ENCODE measurements around the gene BICRA. TPM values are rescaled to one million over a fixed set of nuclear protein-coding genes. Genes with fewer than 3 reads are reported as not detected.

The BICRA gene
- total and polyA plus RNA-seq, 12 donors, result 1.8 to 24.6 (median 9.0) TPM

- Histone ChIP-seq H3K4me3 (no peak overlapping the region), H3K9me3 (replicated peaks in 1 of 3) (no peaks in the 10 kb centered on the region), H3K36me3 (replicated peaks in 1 of 2) (peaks cover 0 to 6% of the 10 kb centered on the region in 2 donors), H3K4me1 (replicated peaks in 1 of 2) (no peaks in the 10 kb centered on the region), H3K27ac (no peak overlapping the region), H3K27me3 (no peaks in the 10 kb centered on the region)
- TF ChIP-seq POLR2A (IDR thresholded peaks at IDR 0.05) (no peak), CTCF (IDR thresholded peaks at IDR 0.05) (no peak)
- intact Hi-C loops (cut with DNase I), result no loop called here
- 93 to 97% (median 94%) methylated on average over 7 of the region's 7 CpGs for WGBS, 4 donors
- DNase-seq, result no peak
Measured at GRCh38 chr19:47673426-47673825, 64.5 kb downstream of the BICRA start.

DNA sequence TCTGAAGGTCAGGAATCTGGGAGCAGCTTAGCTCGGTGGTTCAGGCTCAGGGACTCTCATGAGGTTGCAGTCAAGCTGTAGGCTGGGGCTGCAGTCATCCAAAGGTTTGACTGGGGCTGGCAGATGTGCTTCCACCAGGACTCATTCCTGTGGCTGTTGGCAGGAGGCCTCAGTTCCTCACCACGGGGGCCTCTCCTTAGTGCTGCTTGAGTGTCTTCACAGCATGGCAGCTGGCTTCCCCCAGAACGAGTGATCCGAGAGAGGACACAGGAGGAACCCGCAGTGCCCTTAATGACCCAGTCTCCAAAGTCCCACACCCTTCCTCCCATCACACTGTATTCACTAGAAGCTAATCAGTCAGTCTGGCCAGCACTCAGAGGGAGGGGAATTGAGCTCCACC lies 65.6 kb downstream of the BICRA start:
- H3K4me3 ChIP-seq, result no peak overlapping the region
- H3K9me3 ChIP-seq (replicated peaks in 1 of 3), result no peaks in the 10 kb centered on the region
- no peak for DNase-seq
- H3K27ac ChIP-seq, result no peak overlapping the region
- no peak for TF ChIP-seq POLR2A (IDR thresholded peaks at IDR 0.05)
- no peak for TF ChIP-seq CTCF (IDR thresholded peaks at IDR 0.05)
- 71 to 95% (median 94%) methylated on average over 3 to 5 of the region's 5 CpGs for WGBS, 4 donors
- intact Hi-C loops (cut with DNase I), result no loop called here
- no peaks in the 10 kb centered on the region for H3K4me1 ChIP-seq (replicated peaks in 1 of 2)
- H3K36me3 ChIP-seq (replicated peaks in 1 of 2), result peaks cover 0 to 10% of the 10 kb centered on the region in 2 donors
- H3K27me3 ChIP-seq, result no peaks in the 10 kb centered on the region

DNA sequence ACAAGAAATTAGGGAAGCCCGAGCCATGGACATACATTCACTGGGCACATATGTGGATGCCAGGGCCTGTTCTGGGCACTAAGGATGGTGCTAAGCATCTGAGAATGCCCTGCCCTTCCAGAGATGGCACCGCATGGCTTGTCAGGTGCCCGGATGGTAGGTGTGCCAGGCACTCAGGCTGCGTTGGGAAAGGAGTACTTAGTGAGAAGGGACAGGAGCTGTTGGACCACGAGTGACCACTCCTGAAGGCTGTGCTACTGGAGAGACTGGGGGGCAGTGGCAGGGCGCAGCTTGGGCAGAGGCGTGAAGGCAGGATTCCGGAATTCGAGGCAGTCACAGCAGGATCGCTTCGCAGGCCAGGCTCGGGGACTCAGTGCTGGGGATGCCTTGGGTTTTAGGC lies 66.3 kb downstream of the BICRA start:
- Histone ChIP-seq H3K9me3 (replicated peaks in 1 of 3) (no peaks in the 10 kb centered on the region), H3K27me3 (no peaks in the 10 kb centered on the region), H3K27ac (no peak overlapping the region), H3K4me3 (no peak overlapping the region), H3K36me3 (replicated peaks in 1 of 2) (peaks cover 0 to 17% of the 10 kb centered on the region in 2 donors), H3K4me1 (replicated peaks in 1 of 2) (no peaks in the 10 kb centered on the region)
- intact Hi-C loops (cut with DNase I), result no loop called here
- DNase-seq, result no peak
- 92 to 97% (median 97%) methylated on average over 9 to 12 of the region's 12 CpGs for WGBS, 4 donors
- TF ChIP-seq CTCF (IDR thresholded peaks at IDR 0.05) (no peak), POLR2A (IDR thresholded peaks at IDR 0.05) (no peak)

DNA sequence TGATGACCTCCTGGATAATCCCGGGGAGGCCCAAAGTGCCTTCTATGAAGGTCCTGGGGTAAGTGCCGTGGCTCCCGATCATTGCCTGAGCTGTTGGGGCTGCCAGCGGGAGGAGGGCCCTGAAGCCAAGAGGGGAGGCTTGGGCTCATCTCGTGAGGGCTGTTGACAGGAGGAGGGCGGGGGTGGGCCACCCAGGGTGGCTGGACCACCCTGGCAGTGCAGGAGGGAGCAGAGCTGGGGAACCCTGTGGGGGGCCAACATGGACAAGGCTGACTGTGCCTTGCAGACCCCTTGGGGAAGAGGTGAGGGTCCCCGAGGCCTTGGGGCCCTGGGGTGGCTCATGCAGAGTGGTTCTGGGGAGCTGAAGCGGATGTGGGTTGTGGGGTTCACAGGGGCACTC lies 66.9 kb downstream of the BICRA start:
- no peaks in the 10 kb centered on the region for H3K4me1 ChIP-seq (replicated peaks in 1 of 2)
- no peak for DNase-seq
- 71 to 91% (median 86%) methylated on average over 4 to 8 of the region's 8 CpGs for WGBS, 4 donors
- intact Hi-C loops (cut with DNase I), result no loop called here
- H3K9me3 ChIP-seq (replicated peaks in 1 of 3), result no peaks in the 10 kb centered on the region
- H3K27ac ChIP-seq, result no peak overlapping the region
- peaks cover 0 to 23% of the 10 kb centered on the region in 2 donors for H3K36me3 ChIP-seq (replicated peaks in 1 of 2)
- no peak for TF ChIP-seq CTCF (IDR thresholded peaks at IDR 0.05)
- no peak for TF ChIP-seq POLR2A (IDR thresholded peaks at IDR 0.05)
- H3K4me3 ChIP-seq, result no peak overlapping the region
- H3K27me3 ChIP-seq, result no peaks in the 10 kb centered on the region

All from adrenal gland (tissue), 12 donors.